ENCODE data around the gene TBCD. TPM values are rescaled to one million over a fixed set of nuclear protein-coding genes. Genes with fewer than 3 reads are reported as not detected.

Gene TBCD
- total RNA-seq, 1 experiment from 2014 or later, result 173 TPM

DNA sequence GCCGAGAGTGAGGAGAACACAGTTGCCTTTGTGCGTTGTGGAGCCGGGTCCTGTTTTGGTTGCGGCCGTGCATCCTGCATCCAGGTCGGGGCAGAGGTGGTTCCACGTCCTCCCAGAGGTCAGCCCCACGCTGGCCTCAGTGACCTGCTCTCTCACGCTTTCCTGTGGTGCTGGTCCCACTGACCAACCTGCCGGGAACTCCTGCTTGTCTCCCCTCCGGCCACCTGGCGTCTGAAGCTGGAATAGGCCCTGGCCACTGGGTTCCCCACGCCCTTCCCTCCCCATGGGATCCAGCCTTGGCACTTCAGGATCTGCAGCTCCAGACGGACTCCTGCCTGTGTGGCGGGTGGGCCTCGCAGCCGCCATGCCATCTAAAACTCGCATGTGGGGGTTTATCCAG lies 173.5 kb downstream of the TBCD start:
- Mint-ChIP-seq H3K27ac (no peak overlapping the region), H3K9me3 (no peaks in the 10 kb centered on the region), H3K27me3 (ENCODE audit: low read depth) (no peaks in the 10 kb centered on the region), H3K4me1 (no peaks in the 10 kb centered on the region), H3K36me3 (peaks cover 40% of the 10 kb centered on the region), H3K4me3 (no peak overlapping the region)
- ChIA-PET CTCF (interaction anchor here (0.8 to 3.1 kb wide), 4 partner anchors 8 to 143 kb away, joined by 3 to 12 read pairs (median 4); no protein-coding TSS in a partner anchor), POLR2A (no interaction called here)
- DNase-seq (ENCODE audit: low spot score), result no peak
- ATAC-seq, result no peak
- TF ChIP-seq, protein P1, sequence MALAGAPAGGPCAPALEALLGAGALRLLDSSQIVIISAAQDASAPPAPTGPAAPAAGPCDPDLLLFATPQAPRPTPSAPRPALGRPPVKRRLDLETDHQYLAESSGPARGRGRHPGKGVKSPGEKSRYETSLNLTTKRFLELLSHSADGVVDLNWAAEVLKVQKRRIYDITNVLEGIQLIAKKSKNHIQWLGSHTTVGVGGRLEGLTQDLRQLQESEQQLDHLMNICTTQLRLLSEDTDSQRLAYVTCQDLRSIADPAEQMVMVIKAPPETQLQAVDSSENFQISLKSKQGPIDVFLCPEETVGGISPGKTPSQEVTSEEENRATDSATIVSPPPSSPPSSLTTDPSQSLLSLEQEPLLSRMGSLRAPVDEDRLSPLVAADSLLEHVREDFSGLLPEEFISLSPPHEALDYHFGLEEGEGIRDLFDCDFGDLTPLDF (CRISPR knock-in tag; IDR thresholded peaks at IDR 0.05), result no peak
- TF ChIP-seq ZNF121 (CRISPR knock-in tag; IDR thresholded peaks at IDR 0.05) (no peak), TP53 (CRISPR knock-in tag; IDR thresholded peaks at IDR 0.05) (no peak)
- TF ChIP-seq, protein P2, sequence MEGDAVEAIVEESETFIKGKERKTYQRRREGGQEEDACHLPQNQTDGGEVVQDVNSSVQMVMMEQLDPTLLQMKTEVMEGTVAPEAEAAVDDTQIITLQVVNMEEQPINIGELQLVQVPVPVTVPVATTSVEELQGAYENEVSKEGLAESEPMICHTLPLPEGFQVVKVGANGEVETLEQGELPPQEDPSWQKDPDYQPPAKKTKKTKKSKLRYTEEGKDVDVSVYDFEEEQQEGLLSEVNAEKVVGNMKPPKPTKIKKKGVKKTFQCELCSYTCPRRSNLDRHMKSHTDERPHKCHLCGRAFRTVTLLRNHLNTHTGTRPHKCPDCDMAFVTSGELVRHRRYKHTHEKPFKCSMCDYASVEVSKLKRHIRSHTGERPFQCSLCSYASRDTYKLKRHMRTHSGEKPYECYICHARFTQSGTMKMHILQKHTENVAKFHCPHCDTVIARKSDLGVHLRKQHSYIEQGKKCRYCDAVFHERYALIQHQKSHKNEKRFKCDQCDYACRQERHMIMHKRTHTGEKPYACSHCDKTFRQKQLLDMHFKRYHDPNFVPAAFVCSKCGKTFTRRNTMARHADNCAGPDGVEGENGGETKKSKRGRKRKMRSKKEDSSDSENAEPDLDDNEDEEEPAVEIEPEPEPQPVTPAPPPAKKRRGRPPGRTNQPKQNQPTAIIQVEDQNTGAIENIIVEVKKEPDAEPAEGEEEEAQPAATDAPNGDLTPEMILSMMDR (IDR thresholded peaks at IDR 0.05), result 0 out of 2 replicates have a peak, but pooled peaks have one; percentile 16

DNA sequence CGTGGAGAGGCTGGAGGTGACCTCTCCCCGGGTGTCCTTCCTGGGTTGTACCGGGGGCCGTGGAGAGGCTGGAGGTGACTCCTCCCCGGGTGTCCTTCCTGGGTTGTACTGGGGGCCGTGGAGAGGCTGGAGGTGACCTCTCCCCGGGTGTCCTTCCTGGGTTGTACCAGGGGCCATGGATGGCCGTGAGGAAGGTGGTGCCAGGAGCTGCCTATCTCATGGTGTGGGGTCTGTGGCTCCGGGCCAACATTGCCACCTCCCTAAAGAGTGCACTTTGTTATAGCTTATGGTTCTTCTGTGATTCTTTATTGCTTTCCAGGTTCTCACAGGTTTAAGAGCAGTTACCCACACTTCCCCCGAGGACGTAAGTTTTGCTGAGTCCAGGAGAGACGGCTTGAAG lies 174.2 kb downstream of the TBCD start:
- DNase-seq (ENCODE audit: low spot score) (no peak), ATAC-seq (no peak)
- CTCF ChIA-PET, result interaction anchor here (0.9 to 3.1 kb wide), 3 partner anchors 8 to 144 kb away, joined by 3 to 12 read pairs (median 6); no protein-coding TSS in a partner anchor
- H3K4me1 Mint-ChIP-seq, result no peaks in the 10 kb centered on the region
- H3K9me3 Mint-ChIP-seq, result no peaks in the 10 kb centered on the region
- no peaks in the 10 kb centered on the region for H3K27me3 Mint-ChIP-seq (ENCODE audit: low read depth)
- POLR2A ChIA-PET, result no interaction called here
- H3K27ac Mint-ChIP-seq, result no peak overlapping the region
- peaks cover 47% of the 10 kb centered on the region for H3K36me3 Mint-ChIP-seq
- H3K4me3 Mint-ChIP-seq, result no peak overlapping the region
- TF ChIP-seq, protein P3, sequence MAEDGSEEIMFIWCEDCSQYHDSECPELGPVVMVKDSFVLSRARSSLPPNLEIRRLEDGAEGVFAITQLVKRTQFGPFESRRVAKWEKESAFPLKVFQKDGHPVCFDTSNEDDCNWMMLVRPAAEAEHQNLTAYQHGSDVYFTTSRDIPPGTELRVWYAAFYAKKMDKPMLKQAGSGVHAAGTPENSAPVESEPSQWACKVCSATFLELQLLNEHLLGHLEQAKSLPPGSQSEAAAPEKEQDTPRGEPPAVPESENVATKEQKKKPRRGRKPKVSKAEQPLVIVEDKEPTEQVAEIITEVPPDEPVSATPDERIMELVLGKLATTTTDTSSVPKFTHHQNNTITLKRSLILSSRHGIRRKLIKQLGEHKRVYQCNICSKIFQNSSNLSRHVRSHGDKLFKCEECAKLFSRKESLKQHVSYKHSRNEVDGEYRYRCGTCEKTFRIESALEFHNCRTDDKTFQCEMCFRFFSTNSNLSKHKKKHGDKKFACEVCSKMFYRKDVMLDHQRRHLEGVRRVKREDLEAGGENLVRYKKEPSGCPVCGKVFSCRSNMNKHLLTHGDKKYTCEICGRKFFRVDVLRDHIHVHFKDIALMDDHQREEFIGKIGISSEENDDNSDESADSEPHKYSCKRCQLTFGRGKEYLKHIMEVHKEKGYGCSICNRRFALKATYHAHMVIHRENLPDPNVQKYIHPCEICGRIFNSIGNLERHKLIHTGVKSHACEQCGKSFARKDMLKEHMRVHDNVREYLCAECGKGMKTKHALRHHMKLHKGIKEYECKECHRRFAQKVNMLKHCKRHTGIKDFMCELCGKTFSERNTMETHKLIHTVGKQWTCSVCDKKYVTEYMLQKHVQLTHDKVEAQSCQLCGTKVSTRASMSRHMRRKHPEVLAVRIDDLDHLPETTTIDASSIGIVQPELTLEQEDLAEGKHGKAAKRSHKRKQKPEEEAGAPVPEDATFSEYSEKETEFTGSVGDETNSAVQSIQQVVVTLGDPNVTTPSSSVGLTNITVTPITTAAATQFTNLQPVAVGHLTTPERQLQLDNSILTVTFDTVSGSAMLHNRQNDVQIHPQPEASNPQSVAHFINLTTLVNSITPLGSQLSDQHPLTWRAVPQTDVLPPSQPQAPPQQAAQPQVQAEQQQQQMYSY (CRISPR knock-in tag; IDR thresholded peaks at IDR 0.05), result no peak
- TF ChIP-seq, protein P4, sequence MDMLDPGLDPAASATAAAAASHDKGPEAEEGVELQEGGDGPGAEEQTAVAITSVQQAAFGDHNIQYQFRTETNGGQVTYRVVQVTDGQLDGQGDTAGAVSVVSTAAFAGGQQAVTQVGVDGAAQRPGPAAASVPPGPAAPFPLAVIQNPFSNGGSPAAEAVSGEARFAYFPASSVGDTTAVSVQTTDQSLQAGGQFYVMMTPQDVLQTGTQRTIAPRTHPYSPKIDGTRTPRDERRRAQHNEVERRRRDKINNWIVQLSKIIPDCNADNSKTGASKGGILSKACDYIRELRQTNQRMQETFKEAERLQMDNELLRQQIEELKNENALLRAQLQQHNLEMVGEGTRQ (CRISPR knock-in tag; IDR thresholded peaks at IDR 0.05), result no peak
- TF ChIP-seq GTF2I (CRISPR knock-in tag; conservative IDR thresholded peaks at IDR 0.05), result no peak
- no peak for TF ChIP-seq ATF1 (CRISPR knock-in tag; IDR thresholded peaks at IDR 0.05)
- no peak for TF ChIP-seq NFE2L1 (CRISPR knock-in tag; IDR thresholded peaks at IDR 0.05)
- TF ChIP-seq, protein P5, sequence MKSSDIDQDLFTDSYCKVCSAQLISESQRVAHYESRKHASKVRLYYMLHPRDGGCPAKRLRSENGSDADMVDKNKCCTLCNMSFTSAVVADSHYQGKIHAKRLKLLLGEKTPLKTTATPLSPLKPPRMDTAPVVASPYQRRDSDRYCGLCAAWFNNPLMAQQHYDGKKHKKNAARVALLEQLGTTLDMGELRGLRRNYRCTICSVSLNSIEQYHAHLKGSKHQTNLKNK (CRISPR knock-in tag; IDR thresholded peaks at IDR 0.05), result no peak
- TF ChIP-seq, protein P6, sequence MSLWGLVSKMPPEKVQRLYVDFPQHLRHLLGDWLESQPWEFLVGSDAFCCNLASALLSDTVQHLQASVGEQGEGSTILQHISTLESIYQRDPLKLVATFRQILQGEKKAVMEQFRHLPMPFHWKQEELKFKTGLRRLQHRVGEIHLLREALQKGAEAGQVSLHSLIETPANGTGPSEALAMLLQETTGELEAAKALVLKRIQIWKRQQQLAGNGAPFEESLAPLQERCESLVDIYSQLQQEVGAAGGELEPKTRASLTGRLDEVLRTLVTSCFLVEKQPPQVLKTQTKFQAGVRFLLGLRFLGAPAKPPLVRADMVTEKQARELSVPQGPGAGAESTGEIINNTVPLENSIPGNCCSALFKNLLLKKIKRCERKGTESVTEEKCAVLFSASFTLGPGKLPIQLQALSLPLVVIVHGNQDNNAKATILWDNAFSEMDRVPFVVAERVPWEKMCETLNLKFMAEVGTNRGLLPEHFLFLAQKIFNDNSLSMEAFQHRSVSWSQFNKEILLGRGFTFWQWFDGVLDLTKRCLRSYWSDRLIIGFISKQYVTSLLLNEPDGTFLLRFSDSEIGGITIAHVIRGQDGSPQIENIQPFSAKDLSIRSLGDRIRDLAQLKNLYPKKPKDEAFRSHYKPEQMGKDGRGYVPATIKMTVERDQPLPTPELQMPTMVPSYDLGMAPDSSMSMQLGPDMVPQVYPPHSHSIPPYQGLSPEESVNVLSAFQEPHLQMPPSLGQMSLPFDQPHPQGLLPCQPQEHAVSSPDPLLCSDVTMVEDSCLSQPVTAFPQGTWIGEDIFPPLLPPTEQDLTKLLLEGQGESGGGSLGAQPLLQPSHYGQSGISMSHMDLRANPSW (CRISPR knock-in tag; conservative IDR thresholded peaks at IDR 0.05; ENCODE audit: low read depth), result no peak
- no peak for TF ChIP-seq ZNF396 (CRISPR knock-in tag; IDR thresholded peaks at IDR 0.05; ENCODE audit: borderline replicate concordance)
- TF ChIP-seq EMX1 (CRISPR knock-in tag; IDR thresholded peaks at IDR 0.05), result no peak
- no peak for TF ChIP-seq NR3C1 (CRISPR knock-in tag; conservative IDR thresholded peaks at IDR 0.05; ENCODE audit: low read depth)
- TF ChIP-seq ZBTB21 (CRISPR knock-in tag; IDR thresholded peaks at IDR 0.05; ENCODE audit: borderline replicate concordance), result no peak
- no peak for TF ChIP-seq NFATC4 (CRISPR knock-in tag; IDR thresholded peaks at IDR 0.05)
- no peak for TF ChIP-seq ZNF121 (CRISPR knock-in tag; IDR thresholded peaks at IDR 0.05)
- no peak for TF ChIP-seq CREM (CRISPR knock-in tag; IDR thresholded peaks at IDR 0.05)
- TF ChIP-seq, protein P7, sequence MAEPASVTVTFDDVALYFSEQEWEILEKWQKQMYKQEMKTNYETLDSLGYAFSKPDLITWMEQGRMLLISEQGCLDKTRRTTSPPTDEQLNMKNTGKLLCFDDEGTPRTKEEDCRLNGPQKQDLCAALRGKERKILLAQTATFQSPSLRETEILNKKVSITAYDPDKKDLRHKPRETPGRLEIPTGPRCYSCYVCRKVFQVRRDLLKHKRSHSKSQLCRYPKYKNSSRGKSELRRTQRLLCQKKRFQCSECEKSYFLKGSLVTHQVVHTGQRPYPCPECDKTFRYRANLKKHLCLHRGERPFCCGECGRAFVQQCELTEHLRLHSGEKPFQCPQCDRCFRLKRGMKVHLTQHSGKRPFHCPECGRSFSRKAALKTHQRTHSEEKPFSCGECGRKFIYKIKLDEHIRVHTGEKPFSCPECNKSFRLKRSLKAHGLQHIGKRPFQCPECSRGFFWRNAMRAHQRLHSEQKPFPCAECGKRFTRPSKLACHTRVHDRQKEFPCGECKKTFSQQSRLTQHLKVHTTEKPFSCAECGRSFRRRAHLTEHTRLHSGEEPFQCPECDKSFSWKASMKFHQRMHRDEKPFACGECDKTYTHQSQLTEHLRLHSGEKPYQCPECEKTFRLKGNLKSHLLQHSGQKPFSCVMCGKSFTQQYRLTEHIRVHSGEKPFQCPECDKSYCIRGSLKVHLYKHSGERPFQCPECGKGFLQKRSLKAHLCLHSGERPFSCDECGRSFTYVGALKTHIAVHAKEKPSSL (CRISPR knock-in tag; conservative IDR thresholded peaks at IDR 0.05), result no peak
- no peak for TF ChIP-seq NR1H2 (CRISPR knock-in tag; IDR thresholded peaks at IDR 0.05)
